Ramos (cell line): Measurements from ENCODE around the gene SLC45A1.

Source experiments
- in situ Hi-C: fragments of 300-500 bp; cut with MboI; formaldehyde crosslinking; loops from one replicate; pipeline ENCODE4 v1.14.3; 2022; ENCODE audit warnings: low sequenced_read_pairs; ENCODE audit not compliant: unreplicated experiment

Gene SLC45A1

DNA sequence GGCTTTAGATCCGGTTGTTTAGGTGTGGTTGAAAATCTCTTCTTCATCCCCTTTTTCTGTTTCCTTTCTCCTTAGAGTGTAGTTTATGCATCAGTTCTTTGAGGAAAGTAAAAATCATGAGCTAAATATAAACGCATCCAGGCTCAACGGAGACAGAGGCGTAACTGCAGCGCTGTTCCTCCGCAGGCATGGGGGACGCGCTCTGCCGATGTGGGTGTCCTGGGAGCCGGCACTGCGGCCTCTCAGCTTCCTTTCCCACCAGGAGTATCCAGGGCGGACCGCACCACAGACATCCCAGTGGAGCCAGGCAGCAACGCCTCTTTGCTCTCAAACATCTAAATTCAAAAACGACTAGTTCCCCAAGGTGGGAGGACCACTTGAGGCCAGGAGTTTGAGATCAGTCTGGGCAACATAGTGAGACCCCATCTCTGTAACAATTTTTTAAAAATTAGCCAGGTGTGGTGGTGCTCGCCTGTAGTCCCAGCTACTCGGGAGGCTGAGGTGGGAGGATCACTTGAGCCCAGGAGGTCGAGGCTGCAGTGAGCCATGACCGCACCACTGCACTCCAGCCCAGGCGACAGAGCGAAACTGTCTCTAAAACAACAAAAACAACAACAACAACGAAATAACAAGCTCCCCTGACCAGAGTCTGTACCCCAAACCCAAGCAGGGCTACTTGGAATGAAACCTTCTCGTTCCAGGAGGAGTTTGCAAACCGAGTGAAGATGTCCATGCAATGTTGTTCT, 16.4 kb downstream of the SLC45A1 start:
- in situ Hi-C loops: no loop called here

GRCh38 chr1:8335246-8335645, 17.3 kb downstream of the SLC45A1 start:
- in situ Hi-C loops: no loop called here

DNA sequence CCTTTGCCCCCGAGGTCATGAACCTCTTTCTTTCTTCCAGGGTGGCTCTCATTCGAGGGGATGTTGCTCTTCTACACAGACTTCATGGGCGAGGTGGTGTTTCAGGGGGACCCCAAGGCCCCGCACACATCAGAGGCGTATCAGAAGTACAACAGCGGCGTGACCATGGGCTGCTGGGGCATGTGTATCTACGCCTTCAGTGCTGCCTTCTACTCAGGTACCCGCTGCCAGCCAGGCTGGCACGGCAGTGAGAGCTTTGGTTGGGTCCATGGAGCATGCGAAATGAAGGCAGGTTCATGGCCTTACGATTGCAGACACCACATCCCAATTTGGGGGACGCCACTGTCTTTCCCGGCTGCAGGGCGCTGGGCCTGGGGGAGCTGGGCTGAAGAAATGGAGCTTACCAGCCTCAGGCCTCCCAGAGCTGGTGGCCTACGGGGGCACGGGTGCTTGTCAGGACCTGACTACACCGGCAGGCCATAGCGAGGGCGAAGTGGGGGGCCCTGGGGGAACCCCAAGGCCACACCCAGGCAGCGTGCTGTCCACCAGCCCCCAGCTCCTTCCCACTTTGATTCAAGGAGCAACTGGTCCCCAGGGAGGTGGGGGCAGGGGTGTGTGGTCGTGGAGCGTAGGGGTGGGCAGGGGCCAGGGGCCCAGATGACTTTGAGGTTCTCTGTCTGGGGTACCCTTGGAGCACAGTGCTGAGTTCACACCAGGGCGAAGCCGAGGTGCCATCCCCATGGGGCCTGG, 20.0 kb downstream of the SLC45A1 start:
- in situ Hi-C loops: no loop called here

DNA sequence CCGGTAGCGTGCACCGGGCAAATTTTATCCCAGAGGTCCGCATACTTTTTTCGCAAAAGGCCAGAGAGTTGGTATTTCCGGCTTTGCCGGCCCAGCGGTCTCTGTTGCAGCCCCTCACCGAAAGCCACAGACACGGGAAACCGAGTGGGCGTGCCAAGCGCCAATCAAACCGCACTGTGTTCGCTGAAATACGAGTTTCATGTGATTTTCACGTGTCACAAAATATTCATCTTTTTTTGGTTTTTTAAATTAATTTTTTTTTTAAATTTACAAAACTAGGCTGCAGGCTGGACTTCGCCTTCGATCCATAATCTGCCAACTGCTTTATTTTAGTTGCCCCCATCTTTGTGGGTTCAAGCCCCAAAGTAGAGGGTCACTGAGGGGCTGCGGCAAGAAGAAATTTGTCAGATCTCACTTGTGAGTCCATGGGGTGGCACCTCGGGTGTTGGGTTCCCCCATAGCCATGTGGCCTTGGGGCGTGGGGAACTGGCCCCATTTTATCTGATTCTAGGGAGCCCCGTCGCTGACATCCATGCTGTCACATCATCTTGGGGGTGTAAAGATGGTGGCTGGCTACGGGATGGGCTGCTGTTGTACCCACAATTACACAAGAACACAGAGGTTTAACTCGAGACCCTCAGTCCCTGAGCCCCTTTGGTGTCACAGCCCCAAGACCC, 20.8 kb downstream of the SLC45A1 start:
- in situ Hi-C loops: no loop called here

GRCh38 chr1:8339203-8339600, 21.3 kb downstream of the SLC45A1 start:
- in situ Hi-C loops: no loop called here

DNA sequence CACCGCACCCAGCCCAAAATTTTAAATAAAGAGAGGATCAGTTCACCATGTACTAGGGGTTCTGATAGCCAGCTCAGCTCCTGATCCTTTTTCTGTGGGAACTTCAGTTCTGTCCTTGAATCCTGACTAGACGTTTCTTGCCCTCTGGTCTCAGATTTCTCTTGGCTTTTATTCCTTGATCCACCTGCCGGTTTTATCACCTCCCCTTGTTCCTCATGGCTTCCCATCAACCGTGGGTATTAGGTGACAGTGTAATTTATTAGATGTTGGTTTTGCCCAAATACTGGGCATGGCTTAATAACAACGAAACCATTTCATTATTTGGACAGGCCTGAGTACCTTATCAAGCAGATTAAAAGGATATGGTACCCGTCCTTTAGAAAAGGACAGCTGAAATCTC, 22.5 kb downstream of the SLC45A1 start:
- in situ Hi-C loops: loop anchor here (10.0 kb wide), 1 partner anchor 306 kb away; no protein-coding TSS in a partner anchor

DNA sequence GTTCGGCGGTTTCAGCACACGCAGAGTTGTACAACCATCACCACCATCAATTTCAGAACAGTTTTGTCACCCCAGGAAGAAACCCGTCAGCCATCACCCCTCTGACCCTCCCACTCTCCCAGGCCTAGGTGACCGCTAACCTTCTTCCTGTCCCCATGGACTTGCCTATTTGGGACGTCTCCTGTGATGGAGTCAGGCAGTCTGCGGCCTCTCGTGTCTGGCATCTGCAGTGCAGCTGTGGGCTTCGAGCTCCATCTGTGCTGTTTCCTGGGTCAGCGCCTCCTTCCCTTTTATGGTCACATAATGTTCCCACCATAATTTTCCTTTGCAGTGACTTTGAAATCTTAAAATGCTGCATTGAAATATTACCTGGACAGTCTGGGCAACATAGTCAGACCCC, 24.4 kb downstream of the SLC45A1 start:
- in situ Hi-C loops: loop anchor here (10.0 kb wide), 1 partner anchor 308 kb away; no protein-coding TSS in a partner anchor

DNA sequence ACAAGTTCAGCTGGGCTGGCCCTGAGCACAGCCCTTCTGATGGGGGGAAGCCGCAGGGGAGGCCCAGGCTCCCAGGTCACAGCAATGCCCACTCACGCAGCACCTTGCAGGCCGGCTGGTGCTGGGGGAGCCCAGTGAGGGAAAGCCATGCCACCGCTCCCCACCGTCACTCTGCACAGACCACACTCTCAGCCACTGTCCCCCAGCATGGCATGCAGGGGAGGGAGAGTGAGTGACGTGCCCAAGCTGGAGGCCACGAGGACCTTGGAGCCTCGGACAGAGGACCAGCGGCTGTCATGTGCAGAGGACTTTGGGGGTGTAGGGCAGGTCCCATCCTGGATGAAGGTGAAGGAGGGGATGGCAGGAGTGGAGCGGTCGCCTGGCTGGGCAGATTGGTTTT, 25.1 kb downstream of the SLC45A1 start:
- in situ Hi-C loops: loop anchor here (10.0 kb wide), 1 partner anchor 308 kb away; no protein-coding TSS in a partner anchor

GRCh38 chr1:8343464-8344001, 25.6 kb downstream of the SLC45A1 start:
- in situ Hi-C loops: loop anchor here (10.0 kb wide), 1 partner anchor 309 kb away; no protein-coding TSS in a partner anchor

GRCh38 chr1:8344893-8345507, 27.1 kb downstream of the SLC45A1 start:
- in situ Hi-C loops: loop anchor here (10.0 kb wide), 1 partner anchor 310 kb away; no protein-coding TSS in a partner anchor

- in situ Hi-C loops: loop anchor here (10.0 kb wide), 1 partner anchor 311 kb away; no protein-coding TSS in a partner anchor
Observed at GRCh38 chr1:8345621-8346415, 27.9 kb downstream of the SLC45A1 start.

- in situ Hi-C loops: loop anchor here (10.0 kb wide), 1 partner anchor 313 kb away; no protein-coding TSS in a partner anchor
Observed at GRCh38 chr1:8347635-8348034, 29.7 kb downstream of the SLC45A1 start.

GRCh38 chr1:8348047-8348776, 30.3 kb downstream of the SLC45A1 start:
- in situ Hi-C loops: loop anchor here (10.0 kb wide), 1 partner anchor 313 kb away; no protein-coding TSS in a partner anchor

DNA sequence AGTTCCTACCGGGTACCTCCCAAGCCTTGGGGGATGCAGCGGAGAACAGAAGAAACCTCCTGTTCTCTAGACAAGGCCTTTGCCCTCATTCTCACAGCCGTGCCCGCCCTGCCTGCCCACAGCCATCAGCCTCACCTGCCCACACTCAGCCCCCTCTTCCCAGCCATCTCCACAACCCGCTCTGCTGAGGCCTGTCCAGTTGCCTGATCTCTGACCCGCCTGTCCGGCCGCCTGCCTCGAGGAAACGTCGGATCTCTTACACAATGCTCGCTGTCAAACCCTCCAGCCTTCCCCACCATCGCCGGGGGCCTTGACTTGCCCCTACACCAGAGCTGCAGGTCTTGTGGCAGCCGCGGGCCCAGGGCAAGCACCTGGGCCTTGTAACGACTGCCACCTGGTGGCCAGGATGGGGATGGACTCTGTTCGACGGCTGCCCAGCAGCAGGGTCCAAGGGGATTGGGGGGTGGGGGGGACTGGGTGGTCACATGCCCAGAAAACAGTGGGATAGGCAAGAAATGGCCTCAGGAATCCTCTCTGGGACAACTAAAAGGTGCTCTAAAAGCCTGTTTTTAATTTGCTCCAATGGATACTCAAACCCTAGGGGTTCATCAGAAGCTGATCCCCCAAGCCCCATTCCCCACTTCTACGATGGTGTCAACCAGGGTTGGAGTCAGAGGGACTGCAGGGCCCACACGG, 31.0 kb downstream of the SLC45A1 start:
- in situ Hi-C loops: loop anchor here (10.0 kb wide), 1 partner anchor 314 kb away; no protein-coding TSS in a partner anchor

- in situ Hi-C loops: loop anchor here (10.0 kb wide), 1 partner anchor 315 kb away; no protein-coding TSS in a partner anchor
Observed at GRCh38 chr1:8349473-8349865, 31.6 kb downstream of the SLC45A1 start.

DNA sequence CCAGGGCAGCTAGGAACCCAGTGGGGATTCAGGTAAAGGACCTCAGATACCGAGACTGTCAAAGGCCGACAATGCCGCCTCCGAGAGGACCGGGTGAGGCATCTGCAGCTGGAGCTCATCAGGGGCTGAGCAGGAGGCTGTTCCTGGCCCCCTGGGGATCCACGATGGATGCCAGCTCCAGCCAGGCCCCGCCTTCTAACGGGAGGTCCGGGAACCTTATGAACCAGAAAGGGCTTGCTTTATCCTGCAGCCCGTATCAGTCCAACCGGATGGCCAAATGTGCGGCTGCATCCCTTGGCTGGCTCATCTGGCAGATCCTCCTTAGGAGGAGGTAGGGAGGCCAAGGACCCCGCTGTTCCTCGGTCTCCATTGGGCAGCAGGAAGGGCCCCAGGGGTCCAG, 32.0 kb downstream of the SLC45A1 start:
- in situ Hi-C loops: loop anchor here (10.0 kb wide), 1 partner anchor 315 kb away; no protein-coding TSS in a partner anchor

- in situ Hi-C loops: no loop called here
Observed at GRCh38 chr1:8350914-8351684, 33.2 kb downstream of the SLC45A1 start.
